Vagina (tissue), 2 donors: ENCODE measurements around the gene FEM1B. TPM values are rescaled to one million over a fixed set of nuclear protein-coding genes. Genes with fewer than 3 reads are reported as not detected.
A peak's percentile ranks its signal among the peaks of the same experiment; 100 is the strongest.

Experiments
- DNase-seq, 2 donors: peaks; one replicate each; pipeline ENCODE4 v3.0.0-alpha.2; 2017; ENCODE audit errors: extremely low spot score in 2 of 2
- H3K27ac ChIP-seq: fragments of 200-600 bp; sonication (generic); one replicate; pipeline ENCODE4 v1.5.1; 2019
- H3K27me3 ChIP-seq: fragments of 200-600 bp; sonication (generic); one replicate; pipeline ENCODE4 v1.5.1; 2019
- H3K36me3 ChIP-seq, 2 donors: fragments of 200-600 bp; sonication (generic); one replicate each; pipeline ENCODE4 v1.5.1; 2017 to 2019
- H3K4me1 ChIP-seq: fragments of 200-600 bp; sonication (generic); one replicate; pipeline ENCODE4 v1.5.1; 2019
- H3K4me3 ChIP-seq, 2 donors: fragments of 200-600 bp; sonication (generic); 1 replicate in 1 of 2; 2 replicates in 1 of 2; pipeline ENCODE4 v1.5.1; 2016 to 2019
- H3K9me3 ChIP-seq: fragments of 200-600 bp; sonication (generic); one replicate; pipeline ENCODE4 v1.5.1; 2019
- POLR2A ChIP-seq, 2 donors: fragments of 450-650 bp; IDR thresholded peaks; one replicate each; pipeline ENCODE4 v1.6.1; 2017; ENCODE audit warnings: antibody characterized with exemption in 2 of 2, mild to moderate bottlenecking in 2 of 2, moderate library complexity in 2 of 2
- POLR2AphosphoS5 ChIP-seq, 2 donors: sonication (generic); formaldehyde crosslinking; IDR thresholded peaks; one replicate each; pipeline ENCODE4 v1.9.0; 2017; ENCODE audit warnings: antibody characterized with exemption in 2 of 2, mild to moderate bottlenecking in 2 of 2, low read depth in 1 of 2; ENCODE audit not compliant: insufficient read depth in 1 of 2
- intact Hi-C: fragments of 100-400 bp; cut with DNase I; formaldehyde crosslinking; loops from one replicate; pipeline ENCODE4 v1.15.1; 2023
- total RNA-seq: library from RNA; depleted of rRNA; stranded (reverse); fragments of >200 nt; gene quantifications from one replicate; pipeline ENCODE4 v1.2.3, GENCODE V29; 2016
- TF ChIP-seq, protein P1 (sequence below), 3 experiments: fragments of 450-650 bp in 2 of 3; fragments of 200-600 bp in 1 of 3; sonication (generic) in 1 of 3; IDR thresholded peaks; one replicate each; pipeline ENCODE4 v1.5.1; 2017 to 2019; ENCODE audit warnings: antibody characterized with exemption in 3 of 3, mild to moderate bottlenecking in 2 of 3, moderate library complexity in 2 of 3

Gene FEM1B
- total RNA-seq, 1 donor from 2014 or later: 38.3 TPM

DNA sequence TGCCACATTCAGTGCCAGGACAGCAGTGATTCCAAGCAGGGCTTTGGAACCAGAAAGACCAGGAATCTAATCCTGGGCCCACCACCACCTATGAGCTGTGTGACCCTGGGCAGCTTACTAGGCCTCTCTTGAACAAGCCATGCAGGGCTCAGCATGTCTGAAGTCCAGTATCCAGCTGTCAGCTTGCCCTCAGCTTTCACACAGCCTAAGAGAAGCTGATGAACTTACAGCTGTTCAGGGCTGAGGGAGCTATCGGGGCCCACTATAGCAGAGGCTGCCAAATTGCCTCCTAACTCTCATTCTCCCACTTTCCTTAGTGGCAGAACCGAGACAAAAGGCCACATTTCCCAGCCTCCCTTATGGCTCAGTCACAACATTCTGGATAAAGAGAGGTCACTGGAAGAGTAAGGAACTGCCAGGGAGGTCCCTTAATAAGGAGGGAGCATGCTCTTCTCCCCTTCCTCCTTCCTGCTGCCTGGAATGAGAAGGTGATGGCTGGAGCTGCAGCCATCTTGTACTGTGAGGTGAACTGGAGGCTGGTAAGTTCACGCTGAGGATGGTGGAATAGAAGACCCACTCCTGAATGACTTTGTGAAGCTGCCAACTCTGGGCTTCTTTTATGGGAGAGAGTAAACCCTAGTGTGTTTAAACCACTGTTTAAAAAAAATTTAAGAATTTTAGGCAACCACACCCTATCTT lies 34.5 kb downstream of the FEM1B start:
- Histone ChIP-seq H3K36me3 (no peaks in the 10 kb centered on the region), H3K4me1 (peaks cover 2% of the 10 kb centered on the region), H3K27me3 (no peaks in the 10 kb centered on the region), H3K27ac (no peak overlapping the region), H3K4me3 (no peak overlapping the region), H3K9me3 (no peaks in the 10 kb centered on the region)
- no peak for DNase-seq
- TF ChIP-seq, protein P1, sequence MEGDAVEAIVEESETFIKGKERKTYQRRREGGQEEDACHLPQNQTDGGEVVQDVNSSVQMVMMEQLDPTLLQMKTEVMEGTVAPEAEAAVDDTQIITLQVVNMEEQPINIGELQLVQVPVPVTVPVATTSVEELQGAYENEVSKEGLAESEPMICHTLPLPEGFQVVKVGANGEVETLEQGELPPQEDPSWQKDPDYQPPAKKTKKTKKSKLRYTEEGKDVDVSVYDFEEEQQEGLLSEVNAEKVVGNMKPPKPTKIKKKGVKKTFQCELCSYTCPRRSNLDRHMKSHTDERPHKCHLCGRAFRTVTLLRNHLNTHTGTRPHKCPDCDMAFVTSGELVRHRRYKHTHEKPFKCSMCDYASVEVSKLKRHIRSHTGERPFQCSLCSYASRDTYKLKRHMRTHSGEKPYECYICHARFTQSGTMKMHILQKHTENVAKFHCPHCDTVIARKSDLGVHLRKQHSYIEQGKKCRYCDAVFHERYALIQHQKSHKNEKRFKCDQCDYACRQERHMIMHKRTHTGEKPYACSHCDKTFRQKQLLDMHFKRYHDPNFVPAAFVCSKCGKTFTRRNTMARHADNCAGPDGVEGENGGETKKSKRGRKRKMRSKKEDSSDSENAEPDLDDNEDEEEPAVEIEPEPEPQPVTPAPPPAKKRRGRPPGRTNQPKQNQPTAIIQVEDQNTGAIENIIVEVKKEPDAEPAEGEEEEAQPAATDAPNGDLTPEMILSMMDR (IDR thresholded peaks at IDR 0.05): no peak
- TF ChIP-seq POLR2A (IDR thresholded peaks at IDR 0.05): no peak
- TF ChIP-seq POLR2AphosphoS5 (IDR thresholded peaks at IDR 0.05; ENCODE audit: insufficient read depth in 1 of 2, low read depth in 1 of 2): no peak
- intact Hi-C loops: no loop called here

DNA sequence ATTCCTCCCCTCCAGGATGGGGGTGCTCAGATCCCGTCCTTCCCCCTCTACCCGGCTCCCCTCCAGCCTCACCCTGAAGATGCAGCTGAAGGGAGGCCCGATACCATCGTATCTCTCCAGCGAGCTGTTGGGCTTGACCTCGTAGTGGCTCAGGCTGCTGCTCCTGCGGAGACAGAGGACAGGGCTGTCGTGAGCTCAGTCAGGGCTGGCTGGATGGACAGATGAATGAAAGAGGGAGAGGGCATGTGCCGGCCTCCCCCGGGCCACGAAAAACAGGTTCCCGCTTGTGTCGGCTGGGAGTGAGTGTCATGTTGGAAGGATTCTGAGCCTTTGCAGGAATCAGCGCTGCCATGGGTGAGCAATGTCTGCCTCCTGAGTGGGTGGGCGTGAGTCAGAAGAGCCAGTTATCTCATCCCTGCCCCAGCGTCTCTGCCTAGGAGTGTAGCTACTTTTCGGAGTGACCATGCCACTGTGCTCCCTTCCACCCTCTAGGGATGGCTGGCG lies 35.2 kb downstream of the FEM1B start:
- no peak overlapping the region for H3K4me3 ChIP-seq
- no peak overlapping the region for H3K27ac ChIP-seq
- intact Hi-C loops: no loop called here
- H3K4me1 ChIP-seq: no peaks in the 10 kb centered on the region
- no peak for DNase-seq
- no peaks in the 10 kb centered on the region for H3K27me3 ChIP-seq
- TF ChIP-seq POLR2AphosphoS5 (IDR thresholded peaks at IDR 0.05; ENCODE audit: insufficient read depth in 1 of 2, low read depth in 1 of 2) (no peak), POLR2A (IDR thresholded peaks at IDR 0.05) (no peak)
- TF ChIP-seq, protein P1 (IDR thresholded peaks at IDR 0.05): no peak
- H3K36me3 ChIP-seq: no peaks in the 10 kb centered on the region
- H3K9me3 ChIP-seq: no peaks in the 10 kb centered on the region

GRCh38 chr15:68313501-68314410 lies 36.2 kb downstream of the FEM1B start:
- H3K27me3 ChIP-seq: no peaks in the 10 kb centered on the region
- no peaks in the 10 kb centered on the region for H3K4me1 ChIP-seq
- H3K4me3 ChIP-seq: no peak overlapping the region
- H3K36me3 ChIP-seq: no peaks in the 10 kb centered on the region
- intact Hi-C loops: no loop called here
- no peak overlapping the region for H3K27ac ChIP-seq
- TF ChIP-seq POLR2AphosphoS5 (IDR thresholded peaks at IDR 0.05; ENCODE audit: insufficient read depth in 1 of 2, low read depth in 1 of 2) (no peak), POLR2A (IDR thresholded peaks at IDR 0.05) (no peak)
- TF ChIP-seq, protein P1 (IDR thresholded peaks at IDR 0.05): no peak
- DNase-seq: peak in 1 of 2 donors; percentile 93
- no peaks in the 10 kb centered on the region for H3K9me3 ChIP-seq

DNA sequence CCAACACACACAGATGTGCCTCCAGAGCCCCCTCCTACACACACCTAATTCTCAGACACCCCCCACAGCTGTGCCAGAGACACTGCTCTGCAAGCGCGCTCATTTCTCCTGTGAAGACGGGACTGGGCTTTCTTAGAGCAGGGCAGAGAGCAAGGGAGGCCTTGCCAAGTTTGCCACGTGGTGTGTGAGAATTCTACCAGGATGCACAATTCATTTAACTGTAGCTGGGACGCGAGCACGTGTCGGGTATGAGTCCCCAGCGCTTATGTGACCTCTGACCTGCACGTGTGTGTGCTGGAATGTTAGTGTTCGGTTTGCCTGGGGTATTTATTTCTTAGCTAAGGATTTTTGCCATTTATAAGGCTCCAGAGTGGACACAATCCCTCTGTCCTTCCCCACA lies 37.0 kb downstream of the FEM1B start:
- peak in 1 of 2 donors; percentile 64 for DNase-seq
- no peak overlapping the region for H3K27ac ChIP-seq
- TF ChIP-seq, protein P1 (IDR thresholded peaks at IDR 0.05): no peak
- TF ChIP-seq POLR2AphosphoS5 (IDR thresholded peaks at IDR 0.05; ENCODE audit: insufficient read depth in 1 of 2, low read depth in 1 of 2) (no peak), POLR2A (IDR thresholded peaks at IDR 0.05) (no peak)
- H3K9me3 ChIP-seq: no peaks in the 10 kb centered on the region
- no peaks in the 10 kb centered on the region for H3K4me1 ChIP-seq
- no peaks in the 10 kb centered on the region for H3K27me3 ChIP-seq
- intact Hi-C loops: no loop called here
- no peaks in the 10 kb centered on the region for H3K36me3 ChIP-seq
- H3K4me3 ChIP-seq: no peak overlapping the region
